Right hindlimb (tissue), 1 donor: Measurements from ENCODE around the gene IRGQ.
"Not testable (repeated sequence)": the region's sequence is repeated elsewhere in the genome, so short reads cannot be mapped to it uniquely, and the experiment has no call there.

ENCODE experiments used
- DNase-seq: peaks from one replicate; pipeline ENCODE4 v3.0.0-alpha.2; 2018

The IRGQ gene

GRCh38 chr19:43569657-43570056 is 26.3 kb downstream of the IRGQ start:
- DNase-seq = no peak

- peak; percentile 28 for DNase-seq
These were observed 31.1 kb downstream of the IRGQ start for GRCh38 chr19:43564800-43565199.

DNA sequence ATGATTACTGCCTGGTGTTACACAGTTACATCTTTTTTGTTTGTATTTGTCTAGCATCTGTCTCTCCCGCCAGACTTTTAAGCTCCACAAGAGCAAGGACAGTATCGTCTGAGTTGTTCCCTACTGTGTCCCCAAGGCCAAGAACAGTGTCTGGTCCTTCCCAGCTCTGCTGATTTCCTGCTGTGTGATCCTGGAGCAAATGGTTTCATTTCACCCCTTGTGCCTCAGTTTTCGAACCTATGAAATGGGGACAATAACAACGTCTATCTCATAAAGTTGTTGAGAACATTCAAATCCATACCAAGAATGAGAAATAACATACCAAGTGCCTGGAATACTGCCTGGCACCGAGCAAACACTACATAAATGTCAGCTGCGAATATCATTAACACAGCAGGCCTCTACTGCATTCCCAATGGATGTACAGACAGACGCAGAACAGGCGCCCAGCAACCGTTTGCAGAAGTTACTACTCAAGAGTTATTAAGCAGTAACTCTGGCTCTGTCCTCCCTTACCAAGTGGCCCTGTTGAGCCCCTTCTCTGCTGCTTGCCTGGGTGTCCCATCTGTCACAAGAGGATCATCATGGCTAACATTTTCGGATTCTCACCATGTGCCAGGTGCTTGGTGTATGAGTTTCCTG is 32.0 kb downstream of the IRGQ start:
- DNase-seq = peak; percentile 15

DNA sequence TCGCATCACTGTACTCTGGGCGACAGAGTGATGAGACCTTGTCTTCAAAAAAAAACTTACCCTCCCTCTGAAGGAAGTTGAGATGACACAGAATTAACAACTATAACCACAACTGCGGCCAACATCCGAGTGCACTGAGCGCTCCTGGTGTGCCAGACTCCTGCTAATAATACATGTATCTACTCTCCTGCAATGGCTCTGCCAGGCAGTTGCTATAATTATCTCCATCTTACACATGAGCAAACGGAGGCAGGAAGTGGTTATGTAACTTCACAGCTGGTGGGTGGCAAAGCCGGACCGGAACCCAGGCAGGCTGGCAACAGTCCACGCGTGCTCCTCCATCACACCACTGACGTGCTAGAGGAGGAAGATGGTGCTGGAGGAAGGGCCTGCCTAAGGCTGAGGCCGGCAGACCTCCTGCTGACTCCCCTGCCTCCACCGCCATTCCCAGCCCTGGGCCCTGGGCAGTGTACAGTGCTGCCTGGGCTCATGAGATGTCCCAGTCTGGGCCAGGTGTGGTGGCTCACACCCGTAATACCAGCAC is 33.2 kb downstream of the IRGQ start:
- peak; percentile 57 for DNase-seq

DNA sequence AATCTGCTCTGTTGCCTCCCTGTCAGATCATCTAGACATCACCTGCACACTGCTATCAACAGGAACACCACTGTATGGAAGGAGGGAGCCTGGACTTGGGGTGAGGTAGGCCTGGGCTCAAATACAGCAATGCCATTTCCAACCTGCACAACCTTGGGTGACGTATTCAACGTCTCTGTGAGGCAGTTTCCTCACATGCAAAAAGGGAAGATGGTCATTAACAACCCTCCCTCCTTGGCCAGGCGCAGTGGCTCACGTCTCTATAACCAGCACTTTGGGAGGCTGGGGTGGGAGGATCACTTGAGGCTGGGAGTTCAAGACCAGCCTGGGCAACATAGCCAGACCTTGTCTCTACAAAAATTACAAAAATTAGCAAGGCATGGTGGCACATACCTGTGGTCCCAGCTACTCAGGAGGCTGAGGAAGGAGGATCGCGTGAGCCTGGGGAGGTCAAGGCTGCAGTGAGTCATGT is 33.7 kb downstream of the IRGQ start:
- no peak for DNase-seq

DNA sequence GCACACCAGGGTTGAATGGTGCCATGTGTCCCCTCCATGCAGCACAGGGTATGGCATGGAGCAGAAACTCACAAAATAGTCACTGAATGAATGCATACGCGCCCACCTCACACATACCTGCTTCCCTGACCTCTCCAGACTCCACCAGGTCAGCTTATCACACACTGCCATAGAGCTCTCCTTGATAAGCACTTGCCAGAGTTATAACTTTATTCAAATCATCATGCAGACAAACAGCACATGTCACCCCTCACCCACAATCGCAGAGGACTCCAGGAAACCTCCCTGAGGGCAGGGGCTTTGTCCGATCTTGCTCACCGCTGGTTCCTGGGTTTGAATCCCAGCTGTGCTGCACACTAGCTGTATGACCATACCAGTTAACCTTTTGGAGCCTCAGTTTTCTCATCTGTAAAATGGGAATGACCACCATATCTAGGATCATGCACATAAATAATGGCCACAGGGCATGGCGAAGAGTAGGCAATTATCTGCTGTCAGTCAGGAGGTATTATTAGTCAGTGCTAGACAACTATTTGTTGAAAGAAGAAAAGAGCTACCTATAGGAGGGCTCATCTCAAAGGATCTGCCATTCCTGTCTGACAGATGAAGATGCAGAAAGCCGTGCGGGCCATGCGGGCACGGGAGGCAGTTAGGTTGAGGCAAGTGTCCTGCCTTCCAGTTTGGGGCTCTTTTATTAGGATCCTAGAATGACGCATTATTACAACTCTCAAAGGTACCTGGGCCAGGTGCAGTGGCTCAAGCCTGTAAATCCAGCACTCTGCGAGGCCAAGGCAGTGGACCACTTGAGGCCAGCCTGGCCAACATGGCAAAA is 34.6 kb downstream of the IRGQ start:
- no peak for DNase-seq

DNA sequence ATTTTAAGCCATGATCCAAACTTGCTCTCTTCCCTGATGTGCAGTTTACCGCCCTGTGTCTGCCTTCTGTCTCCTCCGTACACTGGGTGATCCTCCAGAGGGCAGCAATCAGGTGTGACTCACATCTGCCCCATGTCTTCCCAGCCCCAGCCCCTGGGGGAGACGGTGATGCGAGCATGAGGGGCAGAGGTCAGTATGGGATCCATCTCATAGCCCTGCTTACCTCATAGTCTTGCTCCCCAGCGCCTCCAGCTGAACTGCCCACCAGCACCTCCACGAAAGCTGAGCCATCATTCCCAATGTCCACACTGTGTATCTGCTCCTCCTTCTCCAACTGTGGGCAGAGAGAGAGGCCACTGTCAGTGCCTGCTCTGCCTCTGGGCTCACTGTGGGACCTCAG is 35.2 kb downstream of the IRGQ start:
- DNase-seq = peak; percentile 8

- DNase-seq = peak; percentile 75
These were observed 40.7 kb downstream of the IRGQ start for GRCh38 chr19:43555185-43555770.

DNA sequence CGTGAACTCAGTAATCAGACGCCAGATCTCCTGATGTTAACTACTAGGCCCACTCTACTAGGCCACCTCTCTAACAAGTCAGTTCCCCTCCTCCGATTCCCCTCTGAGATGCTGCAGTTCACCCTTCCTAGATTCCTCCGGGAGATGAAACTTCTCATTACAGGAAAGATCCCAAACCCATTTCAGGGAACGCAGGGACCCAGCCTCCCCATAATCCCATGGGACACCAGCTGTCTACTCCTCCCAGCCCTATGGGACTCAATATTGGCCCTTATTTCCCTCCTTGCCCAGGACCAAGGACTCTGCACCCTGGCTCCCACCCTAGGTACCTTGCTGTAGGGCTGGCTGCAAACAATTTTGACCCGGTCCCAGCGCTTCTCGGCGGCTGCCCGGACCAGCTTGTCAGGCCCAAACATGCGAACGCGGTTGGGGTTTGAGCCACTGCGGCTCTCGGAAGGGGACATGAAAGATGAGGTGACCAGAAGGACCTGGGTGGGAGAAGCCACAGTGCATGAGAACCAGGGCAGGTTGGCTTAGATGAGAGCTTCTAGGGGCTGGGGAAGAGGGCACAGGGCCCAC is 41.5 kb downstream of the IRGQ start:
- DNase-seq = no peak

DNA sequence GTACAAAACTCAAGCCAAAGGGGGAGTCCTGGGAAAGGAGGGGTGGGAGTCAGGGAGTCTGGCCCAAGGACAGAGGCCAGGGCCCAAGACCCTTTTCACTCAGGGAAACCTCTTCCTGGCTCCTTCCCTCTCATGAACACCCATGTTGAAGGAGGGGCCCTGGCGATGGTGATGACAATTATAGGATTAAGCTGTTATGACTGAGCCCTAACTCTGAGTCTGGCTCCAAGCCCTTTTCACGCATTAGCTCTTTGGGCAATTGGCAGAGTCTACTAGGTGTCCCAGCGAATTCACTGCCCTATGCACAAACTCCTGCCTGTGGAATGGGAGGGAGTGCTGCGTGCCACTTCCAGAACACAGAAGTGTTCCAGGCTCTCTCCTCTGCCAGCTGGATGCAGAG is 42.3 kb downstream of the IRGQ start:
- no peak for DNase-seq

DNA sequence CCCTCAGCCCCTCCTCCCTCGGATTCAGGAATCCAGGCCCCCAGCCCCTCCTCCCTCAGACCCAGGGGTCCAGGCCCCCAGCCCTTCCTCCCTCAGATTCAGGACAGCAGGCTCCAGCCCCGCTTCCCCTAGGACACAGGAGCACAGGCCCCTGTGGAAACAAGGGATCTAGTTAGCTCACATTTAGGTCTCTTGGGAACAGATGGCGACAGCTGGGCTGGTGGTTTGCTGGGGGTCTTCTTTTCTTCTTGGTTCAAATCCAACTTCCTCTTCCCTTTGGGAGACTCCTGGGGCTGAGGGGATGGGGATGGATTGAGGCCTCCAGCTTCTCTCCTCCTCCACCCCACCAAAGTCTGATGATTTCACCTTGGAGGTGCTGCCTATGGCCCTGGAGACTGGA is 43.3 kb downstream of the IRGQ start:
- peak; percentile 11 for DNase-seq

DNA sequence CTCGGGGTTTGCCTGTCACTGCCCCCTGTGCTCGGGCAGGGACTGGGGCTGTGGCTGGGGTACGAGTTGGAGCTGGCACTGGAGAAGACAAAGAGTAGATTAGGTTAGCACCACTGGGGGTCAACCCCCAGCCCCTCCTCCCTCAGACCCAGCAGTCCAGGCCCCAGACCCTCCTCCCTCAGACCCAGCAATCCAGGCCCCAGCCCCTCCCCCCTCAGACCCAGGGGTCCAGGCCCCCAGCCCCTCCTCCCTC is 43.8 kb downstream of the IRGQ start:
- peak; percentile 13 for DNase-seq

DNA sequence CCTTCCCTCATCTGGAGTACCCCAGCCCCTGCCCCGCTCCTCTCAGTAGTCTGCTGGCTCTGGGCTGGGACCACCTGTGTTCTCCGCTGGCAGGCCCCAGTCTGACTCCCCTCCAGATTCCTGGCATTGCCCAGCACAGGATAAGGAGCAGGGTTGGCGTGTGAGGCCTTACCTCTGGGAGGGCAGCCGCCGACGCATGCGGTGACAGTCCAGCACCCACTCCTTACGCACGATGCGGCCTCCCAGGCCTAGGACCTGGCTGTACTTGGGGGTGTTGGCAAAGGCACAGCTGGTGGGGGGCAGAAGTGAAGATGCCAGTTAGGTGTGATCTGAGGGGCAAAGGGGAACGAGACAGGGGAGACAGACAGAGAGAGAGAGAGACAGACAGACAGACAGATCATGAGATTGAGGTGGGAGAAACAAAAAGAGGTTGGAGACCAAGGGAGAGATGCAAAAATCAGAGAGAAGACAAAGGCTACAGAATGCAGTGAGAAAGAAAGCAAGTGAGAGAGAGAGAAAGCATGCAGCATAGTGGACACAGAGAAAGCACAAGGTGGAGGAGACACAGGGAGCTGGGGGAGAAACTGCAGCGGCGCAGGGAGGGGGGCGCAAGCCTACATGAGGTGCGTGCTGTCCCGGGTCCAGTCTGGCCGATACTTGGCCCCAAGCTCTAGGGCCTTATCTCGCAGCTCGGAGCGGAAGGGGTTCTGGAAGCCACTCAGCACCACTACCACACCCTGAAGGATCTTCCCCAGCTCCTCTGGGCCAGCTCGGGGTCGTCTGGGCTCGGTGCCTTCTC is 44.3 kb downstream of the IRGQ start:
- peak; percentile 9 for DNase-seq

- DNase-seq = no peak
These were observed 47.2 kb downstream of the IRGQ start for GRCh38 chr19:43548706-43549105.

DNA sequence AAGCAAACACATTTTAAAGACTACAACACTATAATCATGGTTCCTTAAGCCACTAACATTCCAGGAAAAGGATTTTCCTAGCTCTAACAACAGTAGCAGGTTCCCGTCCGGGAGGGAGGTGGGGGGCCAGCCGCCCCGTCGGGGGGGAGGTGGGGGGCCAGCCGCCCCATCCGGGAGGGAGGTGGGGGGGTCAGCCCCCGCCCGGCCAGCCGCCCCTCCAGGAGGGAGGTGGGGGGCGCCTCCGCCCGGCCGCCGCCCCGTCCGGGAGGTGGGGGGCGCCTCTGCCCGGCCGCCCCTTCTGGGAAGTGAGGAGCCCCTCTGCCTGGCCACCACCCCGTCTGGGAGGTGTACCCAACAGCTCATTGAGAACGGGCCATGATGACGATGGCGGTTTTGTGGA is 48.0 kb downstream of the IRGQ start:
- DNase-seq = not testable (repeated sequence)

- peak; percentile 18 for DNase-seq
These were observed 49.4 kb downstream of the IRGQ start for GRCh38 chr19:43546581-43546980.

DNA sequence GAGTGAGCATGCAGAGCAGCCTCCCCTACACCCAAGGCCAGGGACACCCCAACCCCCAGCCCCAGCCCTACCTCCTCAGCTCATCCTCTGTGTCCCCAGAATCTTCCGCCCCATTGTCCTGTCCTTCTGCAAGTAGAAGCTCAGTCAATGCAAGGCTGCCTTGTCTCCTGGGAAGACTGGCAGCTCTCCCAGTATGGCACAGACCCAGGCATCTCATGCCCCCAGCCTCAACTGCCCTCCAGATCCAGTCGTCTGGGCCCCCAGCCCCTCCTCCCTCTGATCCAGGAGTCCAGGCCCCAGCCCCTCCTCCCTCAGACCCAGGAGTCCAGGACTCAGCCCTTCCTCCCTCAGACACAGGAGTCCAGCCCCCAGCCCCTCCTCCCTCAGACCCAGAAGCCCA is 50.0 kb downstream of the IRGQ start:
- peak; percentile 12 for DNase-seq

DNA sequence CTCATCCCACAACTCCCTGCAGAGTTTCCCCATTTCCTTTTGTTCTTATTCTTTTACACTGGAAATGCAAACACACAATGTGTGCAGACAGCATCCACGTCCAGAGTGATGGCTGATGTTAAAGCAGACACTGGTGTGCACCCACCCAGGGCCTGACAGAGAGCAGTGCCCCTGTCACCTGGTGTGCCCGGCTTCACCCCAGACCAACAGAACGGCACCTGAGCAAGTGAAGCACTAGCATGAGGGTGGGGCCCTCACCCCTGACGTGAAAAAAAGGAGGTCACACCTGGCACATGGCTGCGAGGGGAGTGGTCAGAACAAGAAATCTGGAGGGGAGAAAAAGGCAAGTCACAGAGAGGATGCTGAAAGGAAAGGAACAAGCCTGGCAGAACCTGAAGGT is 50.7 kb downstream of the IRGQ start:
- peak; percentile 16 for DNase-seq

GRCh38 chr19:43544077-43544476 is 51.9 kb downstream of the IRGQ start:
- peak; percentile 9 for DNase-seq

DNA sequence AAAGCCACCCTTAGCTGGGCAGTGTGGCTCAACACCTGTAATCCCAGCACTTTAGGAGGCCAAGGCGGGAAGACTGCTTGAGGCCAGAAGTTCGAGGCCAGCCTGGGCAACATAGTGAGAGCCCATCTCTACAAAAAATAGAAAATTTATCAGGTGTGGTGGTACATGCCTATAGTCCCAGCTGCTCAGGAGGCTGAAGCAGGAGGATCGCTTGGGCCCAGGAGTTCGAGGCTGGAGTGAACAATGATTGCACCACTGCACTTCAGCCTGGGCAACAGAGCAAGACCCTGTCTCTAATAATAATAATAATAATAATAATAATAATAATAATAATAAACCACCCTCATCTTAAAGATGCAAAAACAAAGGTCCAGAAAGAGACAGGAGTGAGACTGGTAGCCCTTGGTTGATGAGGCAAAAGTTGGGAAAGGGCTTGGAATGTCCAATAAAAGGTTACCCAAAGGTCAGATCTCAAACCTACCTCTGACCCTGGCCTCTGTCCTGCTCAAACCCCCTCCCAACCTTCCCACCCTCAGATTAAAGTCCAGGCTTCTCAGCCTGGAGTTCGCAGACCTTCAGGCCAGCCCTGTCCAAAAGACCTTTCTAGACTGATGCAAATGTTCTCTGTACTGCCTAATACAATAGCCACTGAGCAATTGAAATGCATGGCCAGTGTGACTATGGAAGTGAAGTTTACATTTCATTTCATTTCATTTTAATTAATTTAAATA is 53.8 kb downstream of the IRGQ start:
- DNase-seq = no peak

DNA sequence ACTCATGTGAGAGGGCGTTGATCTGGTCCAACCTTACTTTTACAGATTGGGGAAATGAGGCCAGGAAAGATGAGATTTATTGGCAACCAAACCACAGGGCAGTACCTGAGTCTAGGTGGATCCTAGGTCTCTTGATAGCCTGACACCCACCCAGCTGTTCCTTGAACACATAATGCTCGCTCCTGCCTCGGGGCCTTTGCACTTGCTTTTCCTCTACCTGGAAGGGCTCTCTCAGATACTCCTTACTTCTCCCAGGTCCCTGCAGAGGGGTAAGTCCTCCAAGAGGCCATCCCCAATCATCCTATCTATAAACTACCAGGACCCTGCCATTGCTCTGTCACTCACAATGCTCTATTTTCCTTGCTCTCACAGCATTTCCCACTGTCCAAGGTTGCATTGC is 55.6 kb downstream of the IRGQ start:
- peak; percentile 9 for DNase-seq

DNA sequence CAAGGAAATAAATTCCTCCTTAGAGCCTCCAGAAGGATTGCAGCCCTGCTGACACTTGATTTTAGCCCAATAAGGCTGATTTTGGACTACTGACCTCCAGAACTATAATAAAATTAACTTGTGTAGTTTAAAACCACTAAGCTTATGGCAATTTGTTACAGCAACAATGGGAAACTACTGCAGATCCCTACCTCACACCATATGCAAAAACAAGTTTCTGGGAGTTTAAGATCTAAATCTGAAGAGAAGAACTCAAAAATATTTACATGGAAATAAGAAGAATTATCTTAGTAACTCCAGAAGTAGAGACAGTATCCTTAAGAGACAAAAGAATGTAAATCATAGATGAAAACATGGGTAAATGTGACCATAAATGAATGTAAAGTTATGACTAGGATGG is 57.0 kb downstream of the IRGQ start:
- DNase-seq = no peak
